Measurements from ENCODE around the gene THBS1.

Gene THBS1

GRCh38 chr15:39599871-39600270 is 19.0 kb downstream of the THBS1 start:
- Histone ChIP-seq H3K27ac (ENCODE audit: low read depth, low read length, poor library complexity, severe bottlenecking) (no peak overlapping the region), H3K4me1 (ENCODE audit: insufficient read depth, low read length, severe bottlenecking) (no peaks in the 10 kb centered on the region), H3K27me3 (ENCODE audit: insufficient read depth, low read length) (no peaks in the 10 kb centered on the region), H3K79me2 (ENCODE audit: insufficient read depth, low read length) (no peaks in the 10 kb centered on the region), H3K4me3 (ENCODE audit: low read depth, low read length, poor library complexity, severe bottlenecking) (no peak overlapping the region), H3K9me3 (ENCODE audit: low read length) (no peaks in the 10 kb centered on the region), H3K36me3 (ENCODE audit: insufficient read depth, low read length) (no peaks in the 10 kb centered on the region), H2AFZ (ENCODE audit: low read length) (no peak overlapping the region), H3K9me2 (ENCODE audit: low read depth, low read length) (no peaks in the 10 kb centered on the region), H3K9ac (ENCODE audit: low read length) (no peak overlapping the region), H3F3A (ENCODE audit: insufficient read depth, low read length) (no peaks in the 10 kb centered on the region), H3K4me2 (ENCODE audit: low read length) (no peak overlapping the region), H4K20me1 (ENCODE audit: insufficient read depth, low read length) (no peaks in the 10 kb centered on the region)
- no peak for TF ChIP-seq EZH2 (IDR thresholded peaks at IDR 0.05; ENCODE audit: borderline replicate concordance, low read length)
- TF ChIP-seq CTCF (IDR thresholded peaks at IDR 0.05; ENCODE audit: low read length) = no peak

GRCh38 chr15:39602143-39602542 is 21.3 kb downstream of the THBS1 start:
- Histone ChIP-seq H4K20me1 (ENCODE audit: insufficient read depth, low read length) (no peaks in the 10 kb centered on the region), H3K4me2 (ENCODE audit: low read length) (no peak overlapping the region), H3F3A (ENCODE audit: insufficient read depth, low read length) (no peaks in the 10 kb centered on the region), H3K36me3 (ENCODE audit: insufficient read depth, low read length) (no peaks in the 10 kb centered on the region), H3K4me1 (ENCODE audit: insufficient read depth, low read length, severe bottlenecking) (no peaks in the 10 kb centered on the region), H3K27ac (ENCODE audit: low read depth, low read length, poor library complexity, severe bottlenecking) (no peak overlapping the region), H3K79me2 (ENCODE audit: insufficient read depth, low read length) (no peaks in the 10 kb centered on the region), H3K9me2 (ENCODE audit: low read depth, low read length) (no peaks in the 10 kb centered on the region), H3K4me3 (ENCODE audit: low read depth, low read length, poor library complexity, severe bottlenecking) (no peak overlapping the region), H3K9ac (ENCODE audit: low read length) (no peak overlapping the region), H3K9me3 (ENCODE audit: low read length) (no peaks in the 10 kb centered on the region), H3K27me3 (ENCODE audit: insufficient read depth, low read length) (no peaks in the 10 kb centered on the region; the same call in 1 of the 2 replicates), H2AFZ (ENCODE audit: low read length) (no peak overlapping the region)
- 0 out of 2 replicates have a peak, but pooled peaks have one; percentile 8 for TF ChIP-seq CTCF (IDR thresholded peaks at IDR 0.05; ENCODE audit: low read length)
- TF ChIP-seq EZH2 (IDR thresholded peaks at IDR 0.05; ENCODE audit: borderline replicate concordance, low read length) = no peak

GRCh38 chr15:39605146-39605545 is 24.3 kb downstream of the THBS1 start:
- no peak overlapping the region for H3K27ac ChIP-seq (ENCODE audit: low read depth, low read length, poor library complexity, severe bottlenecking)
- no peaks in the 10 kb centered on the region for H3K79me2 ChIP-seq (ENCODE audit: insufficient read depth, low read length)
- no peak overlapping the region for H3K9ac ChIP-seq (ENCODE audit: low read length)
- H3K9me3 ChIP-seq (ENCODE audit: low read length) = no peaks in the 10 kb centered on the region
- H3K4me2 ChIP-seq (ENCODE audit: low read length) = no peak overlapping the region
- H3K27me3 ChIP-seq (ENCODE audit: insufficient read depth, low read length) = no peaks in the 10 kb centered on the region; the same call in 1 of the 2 replicates
- TF ChIP-seq CTCF (IDR thresholded peaks at IDR 0.05; ENCODE audit: low read length) (no peak), EZH2 (IDR thresholded peaks at IDR 0.05; ENCODE audit: borderline replicate concordance, low read length) (no peak)
- no peaks in the 10 kb centered on the region for H3K36me3 ChIP-seq (ENCODE audit: insufficient read depth, low read length)
- no peaks in the 10 kb centered on the region for H3K9me2 ChIP-seq (ENCODE audit: low read depth, low read length)
- no peaks in the 10 kb centered on the region for H3F3A ChIP-seq (ENCODE audit: insufficient read depth, low read length)
- H3K4me1 ChIP-seq (ENCODE audit: insufficient read depth, low read length, severe bottlenecking) = no peaks in the 10 kb centered on the region
- H4K20me1 ChIP-seq (ENCODE audit: insufficient read depth, low read length) = no peaks in the 10 kb centered on the region
- no peak overlapping the region for H3K4me3 ChIP-seq (ENCODE audit: low read depth, low read length, poor library complexity, severe bottlenecking)
- no peak overlapping the region for H2AFZ ChIP-seq (ENCODE audit: low read length)
